Left kidney (tissue), 2 donors: ENCODE data around the gene COL1A1. TPM values are rescaled to one million over a fixed set of nuclear protein-coding genes. Genes with fewer than 3 reads are reported as not detected.

Experiments used
- DNase-seq: peaks from one replicate; pipeline ENCODE4 v3.0.0-alpha.2; 2013
- polyA plus RNA-seq: library from polyadenylated mRNA; unstranded; fragments of 120-200 nt; gene quantifications from one replicate; pipeline ENCODE4 v1.2.1, GENCODE V29; 2013; ENCODE audit not compliant: insufficient read length

The COL1A1 gene
- polyA plus RNA-seq, 1 donor = 397 TPM

- no peak for DNase-seq
These were observed 14.1 kb downstream of the COL1A1 start for GRCh38 chr17:50187394-50187725.

- no peak for DNase-seq
These were observed 14.6 kb downstream of the COL1A1 start for GRCh38 chr17:50186661-50187393.

GRCh38 chr17:50185631-50186471, 15.6 kb downstream of the COL1A1 start:
- no peak for DNase-seq

GRCh38 chr17:50184611-50185398, 16.6 kb downstream of the COL1A1 start:
- no peak for DNase-seq

GRCh38 chr17:50184064-50184463, 17.4 kb downstream of the COL1A1 start:
- DNase-seq = no peak

- DNase-seq = no peak
These were observed 17.9 kb downstream of the COL1A1 start for GRCh38 chr17:50183421-50183994.

- DNase-seq = no peak
These were observed 18.5 kb downstream of the COL1A1 start for GRCh38 chr17:50182783-50183420.

GRCh38 chr17:50181591-50182560, 19.6 kb downstream of the COL1A1 start:
- DNase-seq = no peak

GRCh38 chr17:50181144-50181543, 20.3 kb downstream of the COL1A1 start:
- DNase-seq = no peak

- DNase-seq = no peak
These were observed 20.8 kb downstream of the COL1A1 start for GRCh38 chr17:50180620-50181019.

GRCh38 chr17:50180111-50180510, 21.3 kb downstream of the COL1A1 start:
- DNase-seq = no peak

- peak; percentile 38 for DNase-seq
These were observed 23.2 kb downstream of the COL1A1 start for GRCh38 chr17:50177983-50178834.

GRCh38 chr17:50177476-50177875, 24.0 kb downstream of the COL1A1 start:
- no peak for DNase-seq

- no peak for DNase-seq
These were observed 24.7 kb downstream of the COL1A1 start for GRCh38 chr17:50176559-50177357.

GRCh38 chr17:50175035-50175807, 26.2 kb downstream of the COL1A1 start:
- no peak for DNase-seq

GRCh38 chr17:50174444-50174843, 27.0 kb downstream of the COL1A1 start:
- DNase-seq = no peak

- no peak for DNase-seq
These were observed 28.0 kb downstream of the COL1A1 start for GRCh38 chr17:50173335-50173941.
